GM19351 (cell line): ENCODE results near the gene COL13A1.

Experiments used
- ATAC-seq: cut with Tn5 transposase; IDR thresholded peaks from one replicate; pipeline ENCODE4 v1.9.1; 2021; ENCODE audit warnings: mild to moderate bottlenecking, moderate library complexity; ENCODE audit not compliant: unreplicated experiment

COL13A1 gene

DNA sequence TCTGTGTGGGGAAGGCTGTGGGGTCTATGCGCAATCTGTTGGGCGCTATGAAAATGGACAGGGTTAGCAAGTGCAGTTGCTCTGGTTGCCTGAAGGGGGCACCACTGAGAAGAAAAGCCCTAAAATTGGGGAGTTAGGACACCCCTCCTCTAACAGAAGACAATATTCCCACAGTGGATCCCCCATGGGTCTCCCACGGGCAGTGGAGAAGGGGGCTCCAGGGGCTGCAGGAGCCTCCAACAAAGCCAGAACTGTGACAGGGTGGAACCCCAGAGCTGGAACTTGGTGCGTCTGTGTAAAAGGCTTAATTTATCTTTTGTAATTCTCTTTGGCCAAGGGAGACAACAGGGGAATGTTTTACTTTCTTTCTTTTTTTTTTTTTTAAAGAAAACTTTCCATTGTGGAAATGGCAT lies 12.5 kb upstream of the COL13A1 start:
- no peak for ATAC-seq

DNA sequence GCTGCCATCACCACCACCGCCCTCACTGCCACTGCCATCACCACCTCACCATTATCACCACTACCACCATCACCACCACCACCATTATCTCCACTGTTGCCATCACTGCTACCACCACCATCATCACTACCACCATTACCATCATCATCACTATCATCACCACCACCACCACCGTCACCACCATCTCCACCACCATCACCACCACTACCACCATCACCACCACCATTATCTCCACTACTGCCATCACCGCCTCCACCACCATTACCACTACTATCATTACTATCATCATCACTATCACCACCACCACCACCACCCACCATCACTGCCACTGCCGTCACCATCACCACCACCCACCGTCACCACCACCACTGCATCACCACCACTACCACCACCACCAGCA lies 9.9 kb upstream of the COL13A1 start:
- no peak for ATAC-seq

DNA sequence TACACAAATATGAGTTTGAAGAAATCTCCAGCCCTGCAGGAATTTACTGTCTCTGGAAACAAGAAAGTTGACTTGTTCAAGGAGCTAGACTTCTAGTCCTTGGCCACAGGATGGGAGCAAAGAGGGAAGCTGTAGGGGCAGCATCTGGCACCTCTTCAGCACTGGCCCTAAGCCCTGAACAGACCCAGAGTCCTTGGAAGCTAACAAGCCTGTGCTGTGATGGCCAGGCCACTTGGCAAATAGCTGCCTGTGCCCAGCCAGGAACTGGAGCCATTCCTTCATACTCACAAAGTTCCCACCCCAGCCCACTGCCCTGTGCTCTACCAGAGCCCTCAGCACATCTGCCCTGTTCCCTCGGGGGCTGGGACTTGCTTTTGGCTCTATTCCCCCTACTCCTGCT lies 9.4 kb upstream of the COL13A1 start:
- no peak for ATAC-seq

DNA sequence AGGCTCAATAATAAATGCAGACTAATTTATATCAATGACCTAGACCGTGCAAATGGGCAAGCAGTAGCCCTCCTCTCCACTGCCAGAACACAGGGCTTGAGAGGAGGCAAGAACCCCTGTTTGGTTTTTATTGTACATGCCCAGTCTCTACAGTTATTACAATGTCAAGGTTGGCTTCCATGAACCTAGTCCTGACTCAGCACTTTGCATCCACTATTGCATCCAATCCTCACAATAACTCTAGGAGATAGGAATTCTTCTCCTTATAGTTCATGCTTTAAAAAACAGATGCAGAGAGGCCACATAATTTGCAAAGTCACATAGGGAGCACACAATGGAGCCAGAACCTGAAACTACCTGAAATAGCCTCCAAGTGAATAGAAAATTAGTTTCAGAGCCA lies 7.0 kb upstream of the COL13A1 start:
- ATAC-seq = no peak

DNA sequence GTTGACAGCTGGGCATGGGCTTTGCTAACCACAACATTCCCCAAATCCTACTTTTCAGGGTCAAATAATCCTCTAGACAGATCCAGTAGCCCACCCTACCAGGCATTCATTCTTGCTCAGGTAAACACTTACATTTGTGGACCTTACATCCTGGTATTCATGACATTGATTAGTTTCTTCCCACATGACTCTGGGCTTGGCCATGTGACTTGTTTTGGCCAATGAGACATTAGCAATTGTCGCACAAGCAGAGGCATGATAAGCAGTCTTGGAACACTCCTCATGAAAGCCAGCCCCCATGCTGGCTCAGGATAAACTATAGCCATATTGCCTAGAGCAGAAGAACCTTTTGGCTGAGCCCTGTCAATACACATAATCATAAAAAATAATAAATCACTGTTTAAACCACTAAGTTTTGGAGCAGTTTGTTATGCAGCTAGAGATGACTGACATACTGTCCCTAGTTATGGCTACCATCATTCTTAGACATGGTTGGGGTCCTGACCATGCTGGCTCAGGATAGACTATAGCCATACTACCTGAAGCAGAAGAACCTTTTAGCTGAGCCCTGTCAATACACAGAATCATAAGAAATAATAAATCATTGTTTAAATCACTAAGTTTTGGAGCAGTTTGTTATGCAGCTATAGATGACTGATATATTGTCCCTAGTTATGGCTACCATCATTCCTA lies 6.3 kb upstream of the COL13A1 start:
- no peak for ATAC-seq

DNA sequence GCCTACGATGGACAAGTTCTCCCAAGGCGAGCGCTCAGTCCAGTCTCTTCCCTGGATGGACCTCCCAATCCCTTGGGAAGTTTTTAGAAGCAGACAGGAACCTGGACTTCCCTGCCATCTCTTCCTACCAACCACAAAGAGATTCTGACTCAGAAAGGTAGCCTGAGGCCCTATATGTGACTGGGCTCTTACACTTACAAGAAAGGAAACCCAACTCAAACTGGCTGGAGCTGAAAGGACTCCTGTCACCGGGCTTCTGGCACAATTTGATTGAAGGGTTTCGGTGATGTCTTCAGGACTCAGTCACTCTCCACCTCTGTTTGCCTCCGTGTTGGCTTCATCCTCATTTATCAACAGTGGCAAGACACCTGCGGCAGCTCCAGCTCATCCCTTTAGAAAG lies 3.7 kb upstream of the COL13A1 start:
- no peak for ATAC-seq

DNA sequence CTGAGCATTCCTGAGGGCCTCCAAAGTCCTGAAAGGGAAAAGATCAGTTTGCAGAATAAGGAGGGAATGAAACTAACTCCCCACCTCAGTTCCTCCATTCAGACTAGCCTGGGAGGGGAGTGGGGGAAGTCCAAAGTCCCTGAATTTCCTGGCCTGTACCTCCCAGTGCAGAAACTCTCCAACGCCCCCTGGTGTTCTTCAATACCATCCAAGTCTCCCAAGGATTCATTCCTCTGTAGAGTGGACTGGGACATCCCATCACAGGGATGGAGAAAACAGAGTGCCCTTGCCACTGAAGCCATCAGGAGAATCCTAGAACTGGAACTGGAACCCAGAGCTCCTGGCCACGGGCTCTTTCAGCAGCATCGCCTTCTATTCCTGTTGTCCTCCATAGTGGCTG lies 1.6 kb upstream of the COL13A1 start:
- no peak for ATAC-seq

DNA sequence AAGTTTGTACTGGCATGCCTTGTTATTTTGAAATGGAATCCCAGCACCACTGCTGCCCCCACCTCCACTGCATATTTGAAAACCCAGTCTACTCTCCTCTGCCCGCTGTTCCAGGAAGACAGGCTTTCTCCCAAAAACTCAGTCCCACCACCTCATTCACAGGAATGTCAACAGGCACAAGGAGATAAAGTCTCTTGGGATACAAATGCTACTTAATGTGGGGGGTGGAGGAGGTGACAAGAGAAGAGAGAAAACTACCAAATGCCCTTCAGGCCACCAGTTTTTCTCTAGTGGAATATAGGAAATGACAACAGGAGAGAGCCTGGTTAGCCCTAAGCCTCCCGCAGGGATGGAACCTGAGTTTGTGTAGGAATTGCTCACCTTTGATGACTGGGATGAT lies 1.0 kb upstream of the COL13A1 start:
- ATAC-seq = no peak

DNA sequence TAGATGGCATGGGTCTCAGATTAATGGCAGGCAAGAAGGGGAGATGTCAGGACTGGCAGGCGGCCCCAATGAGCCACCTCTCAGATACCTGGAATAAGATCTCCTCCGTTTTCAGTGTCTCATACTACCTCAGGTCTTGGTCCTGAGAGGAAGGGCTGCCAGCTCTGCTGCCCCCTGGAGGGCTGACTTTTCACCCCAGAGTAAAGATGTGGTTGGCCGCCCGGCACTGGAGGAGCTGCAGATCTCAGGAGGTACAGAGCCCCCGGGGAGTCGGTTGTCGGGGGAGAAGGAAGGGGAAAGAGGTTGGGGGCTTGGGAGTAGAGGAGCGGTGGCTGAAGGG lies 642 bp upstream of the COL13A1 start:
- ATAC-seq = no peak

DNA sequence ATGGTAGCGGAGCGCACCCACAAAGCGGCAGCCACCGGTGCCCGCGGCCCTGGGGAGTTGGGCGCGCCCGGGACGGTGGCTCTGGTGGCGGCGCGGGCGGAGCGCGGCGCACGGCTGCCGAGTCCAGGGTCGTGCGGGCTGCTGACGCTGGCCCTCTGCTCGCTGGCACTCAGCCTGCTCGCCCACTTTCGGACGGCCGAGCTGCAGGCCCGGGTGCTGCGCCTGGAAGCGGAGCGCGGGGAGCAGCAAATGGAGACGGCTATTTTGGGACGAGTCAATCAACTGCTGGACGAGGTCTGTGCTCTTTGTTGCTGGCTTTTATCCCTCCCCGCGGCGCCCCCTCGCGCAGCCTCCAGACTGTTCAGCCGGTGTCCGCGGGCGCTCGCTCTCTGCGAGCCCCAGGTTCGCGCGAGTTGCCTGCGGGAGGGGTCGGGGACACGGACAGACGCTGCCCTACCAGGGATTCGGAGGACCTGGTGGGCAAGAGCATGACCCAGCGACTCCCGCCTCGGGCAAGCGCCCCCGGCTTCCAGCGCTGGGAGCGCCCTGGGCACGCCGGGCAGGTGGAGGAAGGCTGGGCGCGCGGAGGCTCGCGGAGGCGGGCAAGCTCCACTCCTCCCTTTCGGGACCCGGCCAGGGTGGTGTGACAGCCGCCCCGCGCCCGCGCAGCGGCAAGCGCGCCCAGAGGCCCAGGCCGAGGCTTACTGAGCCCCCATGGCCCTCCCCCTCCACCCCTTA lies 887 bp downstream of the COL13A1 start:
- no peak for ATAC-seq

DNA sequence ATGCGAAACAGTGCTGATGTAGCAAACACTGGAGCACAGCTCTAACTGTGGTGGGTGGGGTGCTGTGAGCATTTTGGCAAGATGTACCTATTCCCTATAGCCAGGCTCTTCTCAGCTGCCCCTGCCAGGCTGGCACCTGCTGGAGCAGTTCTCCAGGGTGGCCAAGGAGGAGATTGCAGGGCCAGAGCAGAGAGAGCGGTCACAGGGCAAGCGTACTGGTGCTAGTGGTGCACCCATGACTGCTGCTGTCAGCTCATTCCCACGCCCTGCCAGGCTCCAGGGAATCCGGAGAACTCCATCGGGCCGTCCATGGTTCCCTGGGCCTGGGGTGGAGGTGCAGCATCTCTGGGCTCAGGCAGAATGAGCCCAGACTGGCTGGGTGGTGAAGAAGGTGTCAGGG lies 2.1 kb downstream of the COL13A1 start:
- ATAC-seq = no peak

DNA sequence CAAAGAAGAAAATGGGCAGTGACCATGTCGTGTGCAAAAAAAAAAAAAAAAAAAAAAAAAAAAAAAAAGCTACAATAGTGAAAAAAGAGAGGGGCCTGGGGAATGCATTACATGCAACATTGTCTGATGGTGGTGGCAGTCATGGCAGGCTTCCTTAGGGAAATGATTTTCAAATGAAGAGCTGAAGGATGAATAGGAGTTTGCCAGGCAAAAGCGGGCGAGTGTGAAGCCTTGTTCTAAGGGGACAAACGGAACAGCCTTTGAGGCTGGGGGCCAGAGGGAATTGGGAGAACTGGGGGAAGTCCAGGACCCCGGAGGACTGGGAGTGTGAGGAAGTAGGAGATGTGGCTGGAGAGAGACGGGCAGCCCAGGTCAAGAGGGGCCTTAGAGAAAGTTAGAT lies 3.1 kb downstream of the COL13A1 start:
- no peak for ATAC-seq

DNA sequence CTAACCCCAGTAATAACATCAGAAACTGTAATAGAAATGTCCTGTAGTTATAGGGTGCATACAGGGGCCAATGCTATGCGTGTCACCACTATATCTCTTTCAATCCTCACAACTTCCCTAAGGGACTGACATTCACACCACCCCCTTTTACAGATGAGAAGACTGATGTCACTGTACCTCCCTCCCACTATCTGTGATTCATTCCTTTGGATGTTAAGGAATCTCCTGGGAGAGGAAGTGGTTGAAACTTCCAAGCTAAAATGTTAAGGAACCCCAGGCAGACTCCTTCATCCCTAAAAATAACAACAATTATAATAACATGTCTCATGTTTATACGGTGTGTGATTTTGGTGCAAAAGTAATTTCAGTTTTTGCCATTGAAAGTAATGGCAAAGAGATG lies 5.4 kb downstream of the COL13A1 start:
- no peak for ATAC-seq

DNA sequence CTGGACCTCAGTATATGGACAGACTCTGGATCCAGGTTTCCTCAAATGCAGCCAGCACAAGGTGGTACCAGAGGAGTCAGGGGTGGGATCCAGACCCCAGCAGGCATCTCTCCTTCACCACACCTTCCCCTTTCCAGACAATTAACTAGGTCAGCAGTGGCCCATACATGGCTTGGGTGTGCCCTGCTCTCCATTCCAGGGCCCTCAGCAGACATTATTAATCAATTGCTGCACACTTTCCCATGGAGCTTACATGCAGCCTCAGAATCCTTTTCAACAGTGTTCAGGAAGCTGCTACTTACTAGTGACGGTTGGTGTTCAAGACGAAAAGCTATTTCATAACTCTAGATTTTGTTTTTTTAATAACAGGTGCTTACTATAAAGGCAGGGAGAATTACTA lies 6.0 kb downstream of the COL13A1 start:
- no peak for ATAC-seq

DNA sequence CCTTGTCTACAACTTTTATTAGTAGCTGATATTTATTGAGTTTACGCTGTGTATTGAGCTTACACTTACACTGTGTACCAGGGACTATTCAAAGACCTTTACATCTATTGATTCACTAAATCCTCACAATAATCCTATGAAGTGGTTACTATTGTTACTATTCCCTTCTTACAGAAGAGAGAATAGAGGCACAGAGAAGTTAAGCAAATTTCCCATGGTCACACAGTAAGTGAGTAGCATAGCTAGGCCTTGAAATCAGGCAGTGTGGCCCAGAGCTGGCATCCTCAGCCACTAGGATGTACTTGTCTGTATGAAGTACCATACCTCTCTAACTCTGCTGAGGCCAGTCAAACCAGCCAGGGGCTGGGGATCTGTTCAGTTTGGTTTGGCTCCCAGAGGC lies 7.6 kb downstream of the COL13A1 start:
- ATAC-seq = no peak

DNA sequence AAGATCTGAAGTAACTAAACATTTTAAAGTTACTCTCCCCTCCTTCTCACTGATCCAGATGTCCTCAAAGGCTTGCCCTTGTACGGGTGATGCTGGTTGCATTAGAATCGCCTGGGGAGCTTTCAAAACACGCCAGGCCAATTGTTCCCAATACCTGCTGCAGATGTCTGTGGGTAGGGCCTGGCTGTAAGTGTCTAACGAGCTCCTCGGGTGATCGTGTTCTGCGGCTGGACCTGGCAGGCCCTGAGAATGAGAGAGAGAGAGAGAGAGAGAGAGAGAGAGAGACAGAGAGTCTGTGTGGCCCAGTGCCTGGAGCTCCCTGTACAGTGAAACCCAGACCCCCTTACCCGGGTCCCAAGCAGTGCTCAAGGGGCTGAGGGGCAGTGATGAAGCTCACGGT lies 8.4 kb downstream of the COL13A1 start:
- no peak for ATAC-seq

DNA sequence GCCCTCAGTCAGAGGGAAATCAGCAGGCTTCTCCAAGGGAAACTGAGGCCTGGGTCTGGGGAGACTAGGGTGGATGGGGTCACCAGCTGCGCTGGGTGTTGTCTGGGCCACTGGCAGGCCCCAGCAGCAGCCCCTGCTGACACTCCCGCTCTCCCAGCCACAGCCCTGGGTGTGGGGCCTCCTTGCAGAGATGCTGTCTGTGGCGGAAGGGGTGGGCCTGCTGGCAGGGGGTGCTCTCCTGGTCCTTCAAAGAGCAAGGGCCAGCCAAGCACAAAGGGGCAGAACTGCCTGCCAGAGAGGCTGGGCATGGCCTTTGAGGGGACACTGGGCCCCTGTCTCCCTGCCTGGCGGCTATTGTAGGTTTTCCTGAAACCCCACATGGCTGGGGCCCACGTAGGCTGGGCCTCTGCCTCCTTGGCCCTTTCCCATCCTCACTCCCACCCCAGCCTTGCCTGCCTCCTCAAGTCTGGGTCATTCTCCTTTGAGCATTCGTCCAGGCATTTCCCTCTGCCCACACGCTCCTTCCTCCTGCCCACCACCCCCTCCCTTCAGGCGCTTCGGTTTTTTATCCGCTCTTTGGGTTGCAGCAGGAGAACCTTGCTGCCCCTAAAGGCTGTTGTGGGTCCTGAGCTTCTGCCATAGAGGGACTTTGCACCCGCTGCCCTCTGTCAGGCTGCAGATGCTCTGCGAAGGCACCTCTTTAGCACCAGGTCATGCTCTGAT lies 9.1 kb downstream of the COL13A1 start:
- ATAC-seq = no peak

DNA sequence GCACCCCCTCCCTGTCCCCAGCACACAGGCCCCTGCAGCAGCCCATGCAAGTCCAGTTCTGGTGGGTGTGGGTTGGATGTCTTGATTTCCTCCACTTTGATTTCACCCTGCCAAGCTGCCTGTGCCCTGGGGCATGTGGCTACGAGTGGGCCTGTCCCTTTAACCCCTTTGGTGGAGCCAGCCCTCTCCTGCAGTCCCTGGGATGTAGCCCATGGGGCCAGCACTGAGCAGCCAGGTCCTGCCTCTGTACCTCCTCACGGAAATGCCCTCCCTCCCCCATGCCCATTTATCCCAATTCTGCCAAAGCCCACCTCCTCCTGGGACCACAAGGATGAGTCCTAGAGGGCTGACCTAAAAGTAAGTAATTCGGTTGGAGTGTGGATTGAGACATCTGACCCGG lies 11.9 kb downstream of the COL13A1 start:
- no peak for ATAC-seq

DNA sequence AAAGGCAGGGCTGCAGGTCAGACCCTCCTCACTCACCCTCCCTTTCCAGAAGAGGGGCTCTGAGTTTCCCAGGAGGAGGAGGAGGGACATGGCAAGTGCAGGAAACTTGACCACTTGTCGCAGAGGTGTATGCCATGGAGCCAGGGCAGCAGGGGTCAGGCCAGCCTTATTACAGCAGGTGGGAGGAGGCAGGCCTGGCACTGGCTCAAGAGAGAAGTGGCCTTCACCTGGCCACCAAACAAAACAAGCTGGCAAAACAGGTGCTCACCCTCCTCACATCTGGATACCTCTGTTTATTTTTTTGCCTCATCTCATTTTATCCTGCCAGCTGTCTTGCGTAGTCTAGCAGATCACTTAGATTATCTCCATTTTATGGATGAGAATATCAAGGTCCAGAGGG lies 12.5 kb downstream of the COL13A1 start:
- ATAC-seq = no peak

DNA sequence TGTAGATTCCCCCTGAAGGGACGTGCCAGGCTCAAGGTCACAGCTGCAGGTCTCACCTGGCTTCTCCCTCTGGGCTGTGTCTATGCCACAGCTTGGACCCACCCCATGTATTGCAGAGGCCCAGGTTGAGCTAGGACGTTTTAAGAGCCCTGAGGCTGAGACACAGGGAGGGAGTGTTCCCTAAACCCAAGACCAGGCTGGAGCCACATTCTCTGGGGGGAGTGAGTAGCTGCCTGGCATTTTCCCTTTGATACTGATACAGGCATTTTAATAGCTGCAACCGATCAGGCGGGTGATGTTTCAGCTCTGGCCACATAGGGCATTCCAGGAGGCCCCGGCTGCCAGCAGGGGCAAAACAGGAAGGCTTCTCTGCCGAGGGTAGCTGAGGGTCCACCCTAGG lies 13.4 kb downstream of the COL13A1 start:
- no peak for ATAC-seq

DNA sequence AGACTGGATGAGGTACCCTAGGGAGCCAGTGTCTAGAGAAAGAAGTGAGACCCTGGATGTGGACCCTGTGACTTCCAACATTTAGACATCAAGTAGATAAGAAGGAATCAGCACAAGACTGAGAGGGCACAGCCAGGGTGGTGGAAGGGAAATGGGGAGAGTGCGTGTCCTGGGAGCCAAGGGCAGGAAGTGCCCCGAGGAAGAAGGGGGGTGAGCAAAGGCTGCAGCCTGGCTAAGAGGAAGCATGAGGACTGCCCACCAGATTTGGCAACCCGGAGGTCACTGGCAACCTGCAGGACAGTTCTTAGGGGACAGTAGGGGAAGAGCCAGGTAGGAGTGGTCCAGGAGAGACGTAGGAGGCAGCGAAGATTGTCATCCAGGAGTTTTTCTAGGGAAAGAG lies 14.8 kb downstream of the COL13A1 start:
- no peak for ATAC-seq

DNA sequence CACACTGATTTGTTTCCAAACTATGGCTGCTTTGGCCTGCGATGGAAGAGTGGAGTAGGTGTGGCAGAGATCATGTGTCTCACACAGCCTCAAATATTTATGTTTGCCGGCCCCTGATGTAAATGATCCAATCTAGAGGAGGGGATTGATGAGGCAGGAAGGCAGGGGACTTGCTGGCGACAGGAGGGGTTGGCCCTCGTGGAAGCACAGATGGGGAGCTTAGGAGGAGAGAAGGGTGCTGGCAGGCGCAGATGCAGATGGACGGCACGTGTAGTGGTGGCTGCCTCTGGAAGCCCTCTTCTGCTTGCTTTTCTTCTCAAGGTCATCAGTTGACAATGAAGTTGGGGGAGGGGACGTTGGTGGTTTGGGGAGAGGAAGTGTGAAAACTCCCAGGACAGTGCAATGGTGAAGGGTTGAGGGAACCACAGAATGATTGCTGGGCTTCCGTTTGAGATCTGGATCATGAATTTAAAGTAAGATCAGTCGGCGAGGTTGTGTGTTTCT lies 15.4 kb downstream of the COL13A1 start:
- no peak for ATAC-seq
